GM19468 (cell line): ENCODE results near the gene TIPRL.
"Not testable (repeated sequence)": the region's sequence is repeated elsewhere in the genome, so short reads cannot be mapped to it uniquely, and the experiment has no call there.

Source experiments
- ATAC-seq: cut with Tn5 transposase; IDR thresholded peaks from one replicate; pipeline ENCODE4 v1.9.1; 2021; ENCODE audit warnings: mild to moderate bottlenecking, moderate library complexity, moderate number of reproducible peaks; ENCODE audit not compliant: unreplicated experiment; ENCODE audit errors: extremely low read depth

TIPRL gene

DNA sequence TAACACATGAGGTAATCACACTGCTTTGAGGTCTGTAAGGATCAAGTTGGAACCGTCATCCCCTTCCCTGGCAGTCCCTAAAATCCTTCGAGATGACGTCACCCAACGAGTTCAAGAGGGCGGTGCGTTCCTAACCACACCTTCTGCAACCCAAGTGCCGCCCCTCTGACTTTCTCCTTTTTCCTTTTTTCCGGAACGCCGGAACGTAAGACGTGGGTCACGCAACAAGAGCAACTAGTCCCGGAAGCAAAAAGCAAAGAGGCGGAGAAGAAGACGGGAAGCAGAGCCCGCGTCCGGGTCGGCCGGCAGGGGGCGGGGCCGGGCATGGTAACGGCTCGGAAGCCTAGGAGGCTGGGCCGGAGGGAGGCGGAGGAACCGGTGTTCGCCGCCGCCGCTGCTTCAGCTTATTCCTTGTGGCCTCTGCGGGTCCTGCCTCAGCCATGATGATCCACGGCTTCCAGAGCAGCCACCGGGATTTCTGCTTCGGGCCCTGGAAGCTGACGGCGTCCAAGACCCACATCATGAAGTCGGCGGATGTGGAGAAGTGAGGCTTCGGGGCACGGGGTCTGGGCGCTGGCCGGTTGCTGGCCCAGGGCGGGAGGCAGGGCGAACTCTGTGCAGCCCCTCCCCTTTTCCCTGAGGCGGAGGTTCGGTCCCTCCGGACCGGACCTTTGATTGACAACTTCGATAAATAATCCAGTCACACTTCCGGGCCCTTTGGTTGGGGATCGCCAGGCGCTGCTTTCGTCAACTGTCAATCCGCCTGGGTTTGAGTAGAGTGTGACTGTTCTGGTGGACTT, at the start of gene TIPRL:
TIPRL (plus strand) TSS at position 325 of the 800 bp plus-strand sequence; CDS start at position 441, 116 bp downstream.
- ATAC-seq, result peak; percentile 79

DNA sequence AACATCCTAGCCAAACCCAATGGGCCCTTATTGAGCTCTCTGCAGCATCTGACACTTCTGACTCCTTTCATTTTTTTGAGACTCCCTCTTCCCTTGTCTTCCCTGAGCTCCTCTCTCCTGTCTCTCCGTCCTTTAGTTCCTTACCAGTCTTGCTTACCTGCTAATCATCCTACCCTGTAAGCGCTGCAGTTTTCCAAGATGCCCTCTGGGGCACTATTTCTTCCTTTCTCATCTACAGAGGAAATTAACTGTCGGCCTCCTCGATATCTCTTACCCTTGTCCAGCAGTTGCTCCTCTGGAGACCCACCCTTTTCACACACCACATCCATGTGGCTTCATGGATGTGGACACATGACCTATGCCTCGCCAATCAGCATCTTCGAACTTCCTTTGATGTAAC, 48.8 kb upstream of the TIPRL start:
- no peak for ATAC-seq

DNA sequence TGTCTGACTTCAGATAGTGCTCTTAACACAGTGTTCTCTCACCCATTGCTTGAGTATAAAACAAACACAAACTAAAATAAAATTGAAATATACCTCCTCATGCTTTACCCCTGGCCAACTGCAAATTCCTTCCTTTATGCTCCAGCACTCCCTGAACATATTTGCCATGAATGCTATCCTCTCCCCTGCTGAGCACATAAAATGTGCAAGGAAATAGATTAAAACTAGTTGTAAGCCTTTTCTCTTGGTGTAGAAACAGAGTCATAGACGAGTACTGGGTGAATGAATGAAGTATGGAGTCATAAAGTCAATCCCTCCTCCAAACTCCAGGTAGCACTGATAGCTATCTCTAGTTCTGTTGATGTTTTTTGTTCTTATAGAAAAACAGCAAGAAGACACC, 44.6 kb upstream of the TIPRL start:
- ATAC-seq, result no peak

DNA sequence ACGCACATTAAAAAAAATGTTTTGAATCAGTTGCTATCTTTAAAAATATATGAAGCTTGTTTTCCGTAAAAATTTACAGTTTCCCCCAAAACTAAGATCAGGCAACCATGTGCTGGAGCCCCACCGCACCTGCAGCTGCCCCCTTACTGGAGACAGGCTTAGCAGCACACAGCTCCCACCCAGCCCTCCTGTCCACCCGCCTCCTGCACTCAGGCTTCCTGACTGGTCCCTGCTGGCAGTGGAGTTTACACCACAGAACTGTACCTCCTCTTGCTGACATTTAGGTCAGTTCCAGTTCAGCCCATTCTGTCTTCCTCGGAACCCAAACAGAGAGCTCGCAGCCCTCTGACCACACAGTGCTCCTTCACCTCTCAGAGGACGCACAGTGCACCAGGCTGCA, 44.1 kb upstream of the TIPRL start:
- ATAC-seq, result no peak

DNA sequence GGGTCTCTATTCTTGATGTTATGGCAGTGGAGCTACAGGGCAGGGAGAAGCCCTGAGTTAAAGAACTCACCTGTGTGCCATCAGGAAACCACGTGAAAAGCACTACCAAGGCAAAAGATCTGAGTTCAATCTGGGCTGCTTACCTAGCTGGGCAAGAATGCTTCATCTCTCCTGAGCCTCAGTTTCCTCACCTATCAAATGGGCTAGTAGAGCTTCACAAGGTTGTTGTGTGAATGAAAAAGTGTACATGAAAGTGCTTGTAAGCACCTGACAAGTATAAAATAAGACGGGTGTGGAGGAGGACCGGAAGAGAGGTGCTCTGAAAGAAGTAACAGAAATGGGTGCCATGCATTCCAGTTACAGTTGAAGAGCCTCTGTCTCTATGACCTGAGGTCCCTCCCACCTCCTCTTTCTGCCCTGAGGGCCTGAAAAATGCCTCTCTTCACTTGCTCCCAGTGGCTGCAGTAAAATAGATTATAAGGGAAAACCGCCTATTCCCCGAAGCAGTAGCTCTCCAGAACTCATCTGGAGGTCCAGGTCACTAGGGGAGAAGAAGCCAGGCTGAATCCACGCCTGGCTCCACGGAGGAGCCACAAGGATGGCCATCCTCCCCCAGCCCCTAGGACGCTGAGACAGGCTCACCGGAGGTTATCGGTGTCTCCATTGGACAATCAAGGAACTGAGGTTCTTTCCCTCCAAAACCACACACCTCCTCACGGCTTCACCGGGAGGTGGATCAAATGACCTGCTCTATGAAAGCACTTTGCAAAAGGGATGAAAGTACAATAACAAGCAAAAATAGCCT, 43.4 kb upstream of the TIPRL start:
- no peak for ATAC-seq

DNA sequence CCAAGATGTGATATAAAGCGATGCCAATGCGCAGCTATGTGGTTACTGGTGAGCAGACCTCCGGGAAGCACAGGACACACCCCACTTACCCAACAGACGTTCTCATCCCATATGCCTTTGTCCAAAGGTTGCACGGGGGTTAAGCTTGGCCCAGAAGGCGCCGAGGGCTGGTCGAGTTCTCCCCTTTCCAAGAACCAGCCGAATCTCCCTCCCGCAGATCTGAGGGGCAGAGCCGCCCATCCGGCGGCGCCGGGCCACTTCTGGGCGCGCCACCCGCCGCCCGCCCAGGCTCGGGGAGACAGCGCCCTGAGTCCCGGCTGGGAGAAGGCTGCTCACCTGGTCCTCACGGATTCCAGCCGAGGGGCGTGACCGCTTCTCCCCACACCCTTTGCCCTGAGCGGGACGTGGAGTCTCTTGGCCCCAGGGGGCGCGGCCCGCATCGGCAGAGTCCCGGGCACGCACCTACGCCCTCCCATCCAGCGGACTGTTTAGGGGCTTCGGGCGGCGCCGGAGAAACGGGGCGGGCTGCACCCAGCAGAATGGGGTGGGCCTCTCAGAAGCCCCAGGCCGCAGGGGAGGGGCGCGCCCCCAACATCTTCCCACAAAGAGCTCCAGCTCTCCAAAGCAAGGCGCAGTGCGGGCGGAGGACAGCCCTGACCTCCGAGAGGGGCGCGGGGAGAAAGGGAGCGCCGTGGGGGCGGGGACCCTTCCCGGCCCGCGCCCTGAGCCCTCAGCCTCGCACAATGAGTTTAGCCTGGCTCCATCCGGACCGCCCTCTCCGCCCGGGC, 42.6 kb upstream of the TIPRL start:
- ATAC-seq, result no peak

DNA sequence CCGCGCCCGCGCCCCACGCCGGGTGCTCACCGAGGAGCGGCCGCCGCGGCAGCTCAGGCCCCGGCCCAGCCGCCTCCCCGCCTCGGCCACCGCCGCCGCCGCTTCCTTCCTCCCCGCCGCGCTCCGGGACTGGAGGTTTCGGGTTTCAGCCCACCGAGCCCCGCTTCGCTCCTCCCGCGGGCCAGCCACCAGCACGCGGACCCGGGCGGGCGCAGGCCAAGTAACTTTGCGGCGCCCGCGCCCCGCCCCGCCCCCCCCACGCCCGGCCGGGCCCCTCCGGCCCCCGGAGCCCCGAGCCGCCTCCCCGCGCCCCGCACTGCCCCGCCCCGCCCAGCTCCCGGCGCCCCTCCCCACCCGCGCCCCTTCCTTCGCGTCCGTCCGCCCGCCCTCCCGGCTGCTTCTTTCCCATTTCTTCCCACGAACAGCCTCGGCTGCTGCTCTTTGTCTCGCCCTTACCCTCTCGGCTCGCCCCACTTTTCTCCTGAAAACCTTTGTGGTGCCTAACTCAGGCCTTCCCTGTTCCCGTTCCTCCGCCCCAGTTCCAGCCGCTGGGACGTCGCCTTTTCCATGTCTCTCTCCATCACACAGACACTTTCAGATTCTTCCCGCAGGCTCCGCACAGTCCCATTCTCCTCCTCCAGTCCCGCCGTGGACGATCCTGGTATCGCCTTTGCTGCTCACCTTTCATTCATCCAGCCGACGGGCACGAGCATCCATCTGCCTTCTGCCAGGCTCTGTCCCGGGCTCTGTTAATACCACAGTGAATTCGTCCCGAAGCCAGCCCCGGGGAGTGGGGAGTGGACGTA, 41.9 kb upstream of the TIPRL start, which contains the start of gene GPR161:
GPR161 (minus strand) TSS at position 222 of the 806 bp plus-strand sequence. CDS start 32,080 bp downstream, outside the sequence.
- ATAC-seq, result no peak

DNA sequence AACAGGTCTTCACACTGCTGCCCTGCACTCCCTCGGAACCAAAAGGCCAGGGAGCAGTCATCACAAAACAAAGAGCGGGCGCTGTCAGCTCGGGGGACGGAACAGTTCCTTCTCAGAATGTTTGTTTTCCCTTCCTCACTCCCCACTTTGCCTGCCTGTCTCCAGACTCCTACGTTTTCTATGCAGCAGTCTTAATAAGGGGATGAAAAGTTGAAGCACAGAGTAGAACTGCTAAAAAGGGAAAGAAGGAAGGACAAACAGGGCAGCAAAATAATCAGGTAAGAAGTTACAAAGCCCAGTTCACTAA, 41.3 kb upstream of the TIPRL start:
- no peak for ATAC-seq

DNA sequence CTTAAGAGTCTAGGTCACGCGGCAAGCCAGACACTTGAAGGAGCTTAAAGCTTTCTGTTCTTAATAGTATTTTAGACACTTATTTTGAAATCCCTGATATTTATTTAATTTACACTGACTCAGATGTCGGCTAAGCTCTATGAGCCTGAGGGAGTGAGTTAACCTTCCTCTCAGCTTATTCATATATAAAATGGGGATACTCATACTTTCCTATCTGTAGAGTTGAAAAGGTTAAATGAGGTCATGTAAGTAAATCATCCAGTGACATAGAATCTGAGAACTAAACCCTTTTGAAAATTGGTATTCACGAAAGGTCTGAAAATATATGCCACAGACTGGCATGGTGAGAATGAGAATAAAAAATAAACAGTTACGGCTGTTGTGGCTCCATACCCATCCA, 40.6 kb upstream of the TIPRL start:
- ATAC-seq, result no peak

DNA sequence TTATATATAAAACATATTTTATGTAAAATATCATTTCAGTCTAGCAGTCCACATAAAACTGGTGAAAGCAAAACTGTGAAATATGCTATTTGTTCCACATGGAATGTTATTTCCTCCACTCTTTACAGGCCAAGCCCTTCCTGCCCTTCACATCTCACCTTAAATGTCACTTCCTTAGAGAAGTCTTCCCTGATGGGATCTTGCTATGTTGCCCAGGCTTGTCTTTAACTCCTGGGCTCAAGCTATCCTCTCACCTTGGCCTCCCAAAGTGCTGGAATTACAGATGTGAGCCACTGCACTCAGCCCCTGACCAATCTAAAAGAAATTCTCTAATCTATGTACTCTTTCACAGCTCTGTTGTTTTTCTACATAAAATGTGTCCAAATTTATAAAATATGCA, 39.7 kb upstream of the TIPRL start:
- ATAC-seq, result no peak

DNA sequence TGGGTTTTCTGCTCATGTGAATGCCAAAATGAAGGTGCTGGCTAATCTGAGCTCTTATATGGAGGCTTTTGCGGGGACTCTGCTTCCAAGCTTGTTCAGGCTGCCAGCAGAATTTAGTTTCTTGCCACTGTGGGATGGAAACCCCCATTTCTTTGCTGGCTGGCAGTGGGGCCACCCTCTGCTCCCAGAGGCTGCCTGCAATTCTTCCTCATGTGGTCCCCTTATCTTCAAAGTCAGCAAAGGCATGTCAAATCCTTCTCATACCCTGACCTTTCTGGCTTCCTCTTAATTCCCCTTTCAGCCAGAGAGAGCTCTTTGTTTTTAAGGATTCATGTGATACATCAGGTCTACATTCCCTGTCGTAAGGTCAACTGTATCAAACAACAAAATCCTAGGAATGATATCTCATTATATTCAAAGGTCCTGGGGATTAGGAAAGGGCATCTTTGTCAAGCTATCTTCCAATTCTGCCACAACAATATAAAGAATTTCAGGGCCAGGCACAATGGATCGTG, 36.8 kb upstream of the TIPRL start:
- no peak for ATAC-seq

DNA sequence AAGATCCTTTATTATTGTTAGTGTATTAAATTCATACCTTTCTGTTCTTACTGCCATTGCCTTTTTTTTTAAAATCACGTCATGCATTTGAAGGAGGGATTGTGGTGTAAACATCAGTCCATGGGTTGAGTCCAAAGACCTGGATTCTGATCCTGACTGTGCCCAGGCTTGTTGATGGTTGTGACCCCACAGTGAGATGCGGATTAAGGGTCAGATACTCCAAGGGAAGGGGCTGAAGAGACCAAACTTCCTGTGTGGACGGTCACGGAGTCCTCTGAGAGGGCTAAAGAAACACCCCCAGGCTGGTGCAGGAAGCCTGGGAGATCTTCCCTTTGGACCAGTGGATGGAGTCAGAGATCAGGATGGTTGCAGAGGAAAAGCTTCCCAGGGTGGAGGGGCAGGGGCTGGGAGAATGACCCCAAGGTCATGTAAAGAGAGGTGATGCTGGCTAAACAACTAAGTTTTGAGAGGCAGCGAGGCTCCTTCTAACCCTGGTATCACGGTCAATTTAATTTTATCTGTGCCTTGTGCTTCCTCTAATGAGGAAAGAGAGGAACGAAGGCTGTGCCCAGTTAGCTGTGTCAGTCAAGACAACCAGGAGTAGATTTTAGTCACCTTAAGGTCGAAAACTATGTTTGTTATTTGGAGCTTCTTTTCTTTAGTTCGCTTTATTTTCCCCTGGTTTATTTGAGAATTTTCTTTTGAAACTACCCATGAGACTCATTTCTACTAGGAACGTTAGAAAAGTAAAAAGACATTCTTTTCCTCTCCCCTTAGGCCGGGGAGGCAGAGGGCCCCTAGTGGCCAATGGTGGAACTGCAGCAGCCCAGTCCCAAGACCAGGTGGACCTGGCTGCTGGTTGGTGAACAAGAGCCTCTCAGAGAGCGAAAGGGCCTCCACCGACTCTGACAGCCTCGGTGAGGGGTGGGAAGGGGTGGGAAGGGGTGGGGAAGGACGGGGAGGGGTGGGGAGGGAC, 33.3 kb upstream of the TIPRL start:
- peak; percentile 55 for ATAC-seq

DNA sequence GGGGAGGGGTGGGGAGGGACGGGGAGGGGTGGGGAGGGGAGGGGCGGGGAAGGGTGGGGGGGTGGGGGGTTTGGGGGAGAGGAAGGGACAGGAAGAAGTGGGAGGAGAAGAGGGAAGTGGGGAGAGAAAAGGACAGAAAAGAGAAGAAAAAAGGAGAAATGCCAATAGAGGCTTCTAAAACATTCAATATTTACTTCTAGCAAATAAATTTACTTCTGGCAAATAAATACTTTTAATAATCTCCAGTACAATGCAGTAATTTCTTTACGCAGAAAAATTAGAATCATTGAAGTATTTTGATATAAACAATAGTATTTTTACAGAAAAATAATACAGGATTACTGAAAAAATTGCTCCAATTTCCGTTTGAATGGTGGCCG, 32.6 kb upstream of the TIPRL start:
- no peak for ATAC-seq

DNA sequence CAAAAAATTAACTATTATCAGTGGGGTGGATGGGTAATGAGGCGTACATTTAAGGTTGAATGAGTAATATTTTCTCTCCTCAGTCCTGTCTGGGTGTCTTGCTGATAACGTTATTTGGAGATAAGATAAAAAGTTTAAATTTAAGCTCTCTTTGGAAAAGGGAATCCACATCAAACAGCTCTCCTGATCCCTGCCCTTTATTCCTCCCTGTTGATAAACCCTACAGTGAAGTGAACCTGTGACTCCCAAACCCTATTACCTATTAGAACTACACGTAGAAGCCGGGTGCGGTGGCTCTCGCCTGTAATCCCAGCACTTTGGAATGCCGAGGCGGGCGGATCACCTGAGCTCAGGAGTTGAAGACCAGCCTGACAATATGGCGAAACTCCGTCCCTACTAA, 32.1 kb upstream of the TIPRL start:
- ATAC-seq, result no peak

DNA sequence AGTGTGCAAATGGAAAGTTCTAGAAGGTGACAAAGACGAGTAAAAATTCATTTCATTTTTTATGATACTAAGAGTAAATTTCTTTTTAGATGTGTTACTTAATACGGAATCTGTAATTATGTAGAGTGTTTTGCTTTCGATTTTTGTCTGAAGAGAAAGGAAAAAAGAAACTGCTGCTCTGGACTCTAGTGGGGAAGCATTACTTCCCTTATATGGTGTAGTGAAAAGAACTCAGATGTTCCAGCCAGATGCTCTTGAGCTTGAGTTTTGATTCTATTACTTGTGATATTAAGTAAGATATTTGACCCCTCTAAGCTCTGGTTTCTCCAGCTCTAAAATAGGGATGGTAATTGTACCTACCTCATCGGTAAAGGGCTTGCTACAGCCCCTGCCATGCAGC, 29.8 kb upstream of the TIPRL start:
- ATAC-seq, result peak; percentile 60

DNA sequence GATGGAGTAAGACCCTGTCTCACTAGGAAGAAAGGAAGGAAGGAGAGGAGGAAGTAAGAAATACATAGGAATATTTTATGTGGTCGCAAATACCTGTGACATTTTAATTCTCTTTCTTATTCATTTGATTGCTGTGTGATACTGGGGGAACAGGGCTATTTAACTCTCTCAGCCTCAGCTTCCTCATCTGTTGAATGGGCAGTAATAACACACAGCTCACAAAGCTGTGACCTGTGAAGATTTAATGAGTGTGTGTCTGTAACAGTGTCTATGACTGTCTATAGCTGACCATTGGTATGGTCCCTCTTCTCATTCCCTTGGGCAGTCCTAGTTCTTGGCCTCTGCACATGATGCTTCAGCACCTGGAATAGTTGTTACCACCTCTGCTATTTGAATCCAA, 28.5 kb upstream of the TIPRL start:
- no peak for ATAC-seq

DNA sequence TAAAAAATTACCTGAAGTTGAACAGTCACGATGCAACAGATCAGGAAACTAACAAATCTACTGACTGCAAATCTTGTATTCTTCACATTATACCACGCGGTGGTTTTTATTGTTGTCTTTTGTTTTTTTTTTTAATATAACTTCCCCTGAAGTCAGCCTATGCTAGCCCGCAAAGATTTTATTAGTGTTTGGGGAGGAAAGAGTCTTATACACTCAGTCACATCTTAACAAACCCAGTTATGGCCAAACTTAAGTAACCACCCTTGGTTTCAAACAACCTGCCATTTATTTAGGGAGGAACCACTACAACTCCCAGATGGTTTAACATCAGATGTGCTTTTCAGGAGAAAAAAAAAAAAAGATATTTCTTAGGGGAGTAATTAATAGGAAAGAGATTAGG, 26.8 kb upstream of the TIPRL start:
- ATAC-seq, result no peak

DNA sequence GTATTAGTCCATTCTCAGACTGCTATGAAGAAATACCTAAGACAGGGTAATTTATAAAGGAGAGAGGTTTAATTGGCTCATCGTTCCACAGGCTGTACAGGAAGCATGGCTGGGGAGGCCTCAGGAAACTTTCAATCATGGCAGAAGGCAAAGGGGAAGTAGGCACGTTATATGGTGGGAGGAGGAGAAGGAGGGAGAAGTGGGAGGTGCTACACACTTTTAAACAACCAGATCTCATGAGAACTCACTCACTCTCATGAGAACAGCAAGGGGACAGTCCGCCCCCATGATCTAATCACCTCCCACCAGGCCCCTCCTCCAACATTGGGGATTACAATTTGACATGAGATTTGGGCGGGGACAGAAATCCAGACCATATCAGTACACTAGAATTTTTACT, 24.1 kb upstream of the TIPRL start:
- ATAC-seq, result not testable (repeated sequence)

DNA sequence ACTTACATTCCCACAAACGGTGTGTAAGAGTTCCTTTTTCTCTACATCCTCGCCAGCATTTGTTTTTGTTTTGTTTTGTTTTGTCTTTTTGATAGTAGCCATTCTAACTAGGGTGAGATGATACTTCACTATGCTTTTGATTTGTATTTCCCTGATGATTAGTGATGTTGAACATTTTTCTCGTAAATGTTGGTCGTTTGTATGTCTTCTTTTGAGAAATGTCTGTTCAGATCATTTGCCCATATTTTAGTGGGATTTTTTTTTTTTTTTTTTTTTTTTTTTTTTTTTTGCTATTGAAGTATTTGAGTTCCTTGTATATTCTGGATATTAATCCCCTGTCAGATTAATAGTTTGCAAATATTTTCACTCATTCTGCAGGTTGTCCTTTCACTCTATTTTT, 22.9 kb upstream of the TIPRL start:
- ATAC-seq, result no peak
